ENCODE results near the gene EIPR1.
A peak's percentile ranks its signal among the peaks of the same experiment; 100 is the strongest.
"Not testable (repeated sequence)": the region's sequence is repeated elsewhere in the genome, so short reads cannot be mapped to it uniquely, and the experiment has no call there.

The EIPR1 gene

DNA sequence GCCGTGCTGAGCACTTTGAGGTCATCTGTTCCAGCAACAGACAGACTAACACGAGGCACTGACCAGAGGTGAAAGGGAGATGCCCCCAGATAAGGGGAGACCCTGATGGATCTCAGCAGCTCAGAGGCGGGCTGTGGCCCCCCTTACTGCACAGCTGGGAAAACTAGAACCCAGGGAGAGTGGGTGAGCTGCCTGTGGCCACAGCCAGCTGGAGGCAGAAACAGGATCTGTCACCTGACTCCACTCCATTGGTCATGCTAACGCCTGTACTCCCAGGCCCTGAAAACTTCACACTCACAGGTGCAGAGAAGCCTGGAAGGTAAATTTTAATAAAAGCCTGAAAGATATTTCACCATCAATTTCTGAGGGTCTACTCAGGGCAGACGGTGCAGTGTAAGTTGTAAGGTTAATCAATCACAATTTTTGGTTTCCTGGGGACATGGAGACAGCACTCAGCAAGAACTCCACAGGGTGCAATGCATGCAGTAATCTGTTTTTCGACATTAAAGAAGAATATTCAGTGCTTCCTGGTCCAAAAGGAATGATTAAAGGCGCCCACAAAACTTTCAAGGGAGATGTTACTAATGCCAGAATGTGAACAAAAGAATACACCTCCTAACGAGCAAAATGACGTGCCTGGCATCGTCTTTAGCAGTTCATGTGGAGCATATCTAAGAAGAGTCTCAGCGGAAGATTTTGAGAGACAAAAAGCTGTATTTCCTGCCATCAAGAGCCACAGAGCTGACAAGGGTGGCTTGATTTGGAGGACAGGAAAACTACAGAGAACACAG lies 173.4 kb downstream of the EIPR1 start:
- DNase-seq, result peak; percentile 29

DNA sequence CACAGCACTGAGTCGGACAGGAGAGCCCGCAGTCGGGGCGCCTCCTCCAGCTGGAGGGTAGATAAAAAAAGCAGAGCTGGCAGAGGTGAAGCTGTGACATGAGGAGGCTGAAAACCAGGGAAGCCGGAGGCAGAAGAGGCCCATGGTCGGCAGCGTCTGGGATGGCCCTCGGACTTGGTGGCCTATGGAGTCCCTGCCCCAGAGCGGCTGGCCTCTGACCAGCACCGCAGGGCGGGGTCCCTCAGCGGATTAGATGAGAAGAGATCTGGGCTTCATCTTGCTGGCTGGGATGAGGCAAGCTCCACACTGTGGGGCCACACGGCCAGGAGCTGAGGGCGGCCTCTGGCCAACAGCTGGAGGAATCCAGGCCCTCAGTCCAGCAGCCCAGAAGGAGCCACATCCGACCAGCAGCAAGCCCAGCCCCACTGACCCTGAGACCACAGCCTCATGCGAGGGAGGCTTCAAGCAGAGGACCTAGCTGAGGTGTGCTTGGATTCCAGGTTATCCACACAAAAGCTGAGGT lies 174.1 kb downstream of the EIPR1 start:
- no peak for DNase-seq

DNA sequence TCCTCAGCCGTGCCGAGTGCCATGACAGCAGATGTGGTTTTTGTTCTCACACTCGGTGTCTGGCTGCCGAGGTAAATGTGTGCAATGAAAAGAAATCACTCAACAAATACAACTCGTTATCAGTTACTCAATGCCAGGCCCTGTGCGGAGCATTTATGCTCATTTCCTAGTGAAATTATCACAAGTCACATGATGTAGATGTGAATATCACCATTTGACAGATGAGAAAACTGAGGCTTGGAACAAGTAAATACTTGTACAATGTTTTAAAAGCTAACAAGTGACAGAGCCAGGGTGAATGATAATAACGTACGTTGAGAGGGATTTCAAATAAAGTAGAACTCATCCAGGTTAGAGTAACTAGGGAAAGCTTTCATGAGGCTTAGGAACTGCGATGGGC lies 174.7 kb downstream of the EIPR1 start:
- no peak for DNase-seq

DNA sequence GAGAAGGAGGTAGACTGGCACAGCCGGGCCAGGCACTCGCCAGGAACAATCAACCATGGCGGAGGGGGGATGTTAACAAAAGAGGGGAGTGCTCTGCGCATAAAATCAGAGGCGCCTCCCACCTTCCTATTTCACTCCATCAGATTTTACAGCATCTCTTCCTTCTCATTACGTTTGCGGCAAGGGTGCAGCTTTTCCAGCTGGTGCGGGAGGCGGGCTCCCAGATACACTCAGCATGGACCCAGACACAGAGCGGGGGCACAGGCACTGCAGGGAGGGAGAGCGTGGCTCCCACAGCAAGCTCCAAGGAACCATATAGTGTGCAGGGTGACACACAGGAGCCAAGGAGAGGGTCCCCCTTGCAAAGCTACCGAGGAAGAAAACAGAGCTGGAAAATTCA lies 176.3 kb downstream of the EIPR1 start:
- no peak for DNase-seq

DNA sequence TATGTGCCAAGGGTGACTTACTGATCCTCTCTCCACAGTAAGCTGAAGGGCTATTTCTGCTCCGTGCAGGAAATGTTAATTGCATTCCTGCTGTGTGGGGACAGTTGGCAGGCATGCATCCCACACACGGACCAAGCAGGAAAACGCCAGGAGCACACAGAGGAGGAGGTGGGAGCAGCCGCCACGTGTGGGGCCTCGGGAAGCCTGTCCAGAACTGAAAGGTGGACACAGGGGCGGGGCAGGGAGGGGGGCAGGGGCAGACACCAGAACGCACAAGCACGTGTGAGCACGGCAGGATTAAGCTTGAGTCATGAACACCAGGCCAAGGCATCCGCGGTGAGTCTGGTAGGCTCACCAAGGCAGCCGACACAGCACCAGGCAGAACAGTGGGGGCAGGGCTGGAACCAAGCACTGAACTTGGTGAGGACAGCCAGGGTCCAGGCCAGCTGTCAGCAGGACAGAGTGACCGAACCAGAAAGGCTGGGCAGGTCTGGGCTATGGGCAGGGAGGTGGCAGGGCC lies 177.1 kb downstream of the EIPR1 start:
- DNase-seq, result no peak

DNA sequence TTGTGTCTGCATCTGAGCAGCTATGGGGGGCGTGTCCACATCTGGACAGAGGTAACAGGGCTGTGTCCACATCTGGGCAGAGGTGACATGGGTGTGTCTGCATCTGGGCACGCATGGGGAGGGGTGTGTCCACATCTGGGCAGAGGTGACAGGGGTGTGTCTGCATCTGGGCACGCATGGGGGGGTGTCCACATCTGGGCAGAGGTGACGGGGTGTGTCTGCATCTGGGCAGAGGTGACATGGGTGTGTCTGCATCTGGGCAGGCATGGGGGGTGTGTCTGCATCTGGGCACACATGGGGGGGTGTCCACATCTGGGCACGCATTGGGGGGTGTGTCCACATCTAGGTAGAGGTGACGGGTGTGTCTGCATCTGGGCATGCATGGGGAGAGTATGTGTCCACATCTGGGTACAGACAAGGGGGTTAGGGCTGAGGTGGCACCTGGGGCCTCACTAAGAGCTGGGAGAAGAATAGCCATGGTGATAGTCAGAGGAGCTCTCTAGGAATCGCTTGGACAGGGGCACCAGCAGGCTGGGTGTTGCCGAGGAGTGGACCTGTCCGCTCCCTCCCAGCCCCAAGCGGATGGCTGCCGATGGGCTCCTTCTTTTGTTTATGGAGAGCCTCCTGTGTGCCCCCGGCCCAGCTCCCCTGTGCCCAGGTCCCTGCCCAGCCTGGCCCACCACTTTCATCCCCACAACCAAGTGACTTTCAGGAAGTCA lies 177.8 kb downstream of the EIPR1 start:
- DNase-seq, result no peak

DNA sequence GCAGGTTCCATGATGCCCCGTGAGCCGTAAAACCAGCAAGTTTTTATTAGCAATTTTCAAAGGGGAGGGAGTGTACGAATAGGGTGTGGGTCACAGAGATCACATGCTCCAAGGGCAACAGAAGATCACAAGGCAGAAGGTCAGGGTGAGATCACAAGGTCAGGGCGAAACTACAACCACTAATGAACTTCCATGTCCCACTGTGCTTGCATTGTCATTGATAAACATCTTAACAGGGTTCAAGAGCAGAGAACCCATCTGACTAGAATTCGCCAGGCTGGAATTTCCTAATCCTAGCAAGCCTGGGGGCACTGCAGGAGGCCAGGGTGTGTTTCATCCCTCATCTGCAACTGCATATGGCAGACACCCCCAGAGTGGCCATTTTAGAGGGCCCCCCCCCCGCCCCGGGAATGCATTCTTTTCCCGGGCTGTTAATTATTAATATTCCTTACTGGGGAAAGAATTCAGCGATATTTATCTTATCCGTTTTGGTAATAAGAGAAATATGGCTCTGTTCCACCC lies 178.9 kb downstream of the EIPR1 start:
- not testable (repeated sequence) for DNase-seq

DNA sequence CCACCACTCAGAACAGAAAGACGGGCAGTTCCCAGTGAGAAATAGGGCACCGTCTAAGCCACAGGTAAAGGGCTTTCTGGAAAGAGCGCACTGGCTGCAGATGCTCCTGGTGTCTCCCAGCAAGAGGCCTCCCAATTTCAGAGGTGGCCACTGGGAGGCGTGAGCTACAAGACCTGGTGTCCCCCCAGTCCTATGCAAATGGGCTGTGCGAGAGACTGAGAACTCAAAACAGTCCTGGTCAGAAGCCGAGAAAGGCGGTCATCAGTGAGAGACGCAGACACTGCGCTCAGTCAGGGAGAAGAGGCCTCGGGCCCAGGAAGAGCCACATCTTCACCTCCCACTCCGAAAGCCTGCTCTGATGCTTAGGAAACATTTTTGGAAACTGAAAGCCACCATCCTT lies 179.5 kb downstream of the EIPR1 start:
- DNase-seq, result no peak

DNA sequence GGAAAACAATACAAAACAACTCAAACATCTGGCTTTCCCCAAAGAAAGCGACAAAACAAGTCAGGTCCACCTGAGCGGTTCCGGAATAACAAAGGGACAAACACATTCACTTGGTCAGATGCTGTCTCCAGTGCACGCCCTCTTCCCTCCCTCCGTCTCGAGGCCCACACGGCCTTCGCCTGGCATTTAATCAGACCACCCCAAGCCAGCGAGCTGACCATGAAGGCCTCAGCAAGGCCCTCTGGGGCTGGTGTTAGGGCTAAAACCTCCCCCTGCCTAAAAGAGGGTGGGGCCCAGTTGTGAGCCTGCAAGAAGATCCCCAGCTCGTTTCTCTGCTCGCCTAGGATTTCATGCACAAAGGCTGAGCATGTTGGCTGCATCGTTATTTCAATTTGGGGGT lies 180.3 kb downstream of the EIPR1 start:
- DNase-seq, result no peak

DNA sequence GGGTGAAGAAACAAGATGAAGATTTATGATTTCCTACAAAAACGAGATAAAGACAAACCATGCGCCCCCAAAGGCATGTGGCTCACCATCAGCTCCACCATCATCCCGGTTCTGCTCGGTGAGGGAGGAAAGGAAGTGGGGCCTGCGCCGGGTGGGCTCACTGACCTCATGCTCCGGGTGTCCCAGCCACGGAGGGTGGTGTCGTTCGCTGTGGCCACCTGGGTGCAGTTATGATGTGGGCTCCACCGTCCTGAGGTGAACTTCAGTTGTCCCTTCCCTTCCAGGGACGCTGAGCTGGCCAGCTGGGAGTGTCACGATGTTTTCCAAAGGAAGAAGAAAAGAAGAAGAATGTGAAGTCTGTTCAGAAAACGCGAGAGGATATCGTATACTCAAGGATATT lies 180.9 kb downstream of the EIPR1 start:
- no peak for DNase-seq

DNA sequence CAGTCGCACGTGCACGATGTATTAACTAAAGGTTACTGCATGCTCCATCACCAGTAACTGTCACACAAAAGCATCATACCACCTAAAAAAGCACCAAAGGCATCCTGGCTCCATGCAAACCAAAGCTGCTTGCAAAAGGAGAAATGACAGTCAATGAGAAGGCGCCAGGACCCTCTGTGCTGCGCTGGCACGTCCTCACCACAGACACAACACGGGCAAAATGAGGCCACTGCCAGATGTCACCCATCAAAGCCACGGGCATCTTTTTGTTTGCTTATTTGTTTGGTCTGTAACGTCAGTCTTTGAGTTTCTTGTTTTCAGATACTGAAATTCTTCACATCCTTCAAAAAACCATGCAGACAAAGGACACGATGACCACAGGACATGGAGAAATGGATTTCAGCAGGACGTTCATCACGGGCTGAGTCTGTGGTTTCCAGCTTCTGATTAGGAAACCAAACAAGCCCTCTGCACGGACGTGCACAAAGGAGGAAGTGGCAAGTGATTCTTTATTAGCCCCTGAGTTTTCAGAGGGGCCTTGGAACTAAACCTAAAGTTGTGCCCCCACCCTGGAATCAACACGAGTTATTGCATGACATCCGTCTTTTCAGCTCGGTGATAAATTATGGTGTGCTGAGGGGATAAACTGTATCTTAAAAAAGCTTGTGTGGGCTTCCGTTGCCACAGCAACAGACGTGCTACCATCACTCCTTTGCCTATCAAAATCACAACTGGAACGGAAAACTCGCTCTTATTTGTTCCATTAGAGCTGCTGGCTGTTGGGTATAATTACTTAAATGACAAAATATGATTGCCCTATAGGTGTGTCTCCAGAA lies 181.8 kb downstream of the EIPR1 start:
- no peak for DNase-seq

DNA sequence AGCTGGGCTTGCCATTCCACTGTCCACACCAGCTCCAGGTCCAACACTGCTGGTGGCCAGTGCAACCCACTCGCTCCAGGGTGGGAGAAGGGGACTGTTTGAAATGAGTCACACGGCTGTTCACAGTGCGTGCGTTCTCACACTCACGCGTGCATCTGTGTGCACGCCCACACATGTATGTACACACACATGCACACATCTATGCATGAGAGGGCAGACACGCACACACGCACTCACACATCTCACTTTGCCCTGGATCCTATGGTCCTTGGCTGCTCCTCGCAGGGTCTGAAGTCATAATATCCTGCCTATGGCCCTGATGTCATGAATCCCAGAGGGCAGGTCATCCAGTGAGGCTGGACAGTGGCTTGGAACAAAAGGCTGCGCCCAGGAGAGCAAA lies 182.8 kb downstream of the EIPR1 start:
- DNase-seq, result no peak

DNA sequence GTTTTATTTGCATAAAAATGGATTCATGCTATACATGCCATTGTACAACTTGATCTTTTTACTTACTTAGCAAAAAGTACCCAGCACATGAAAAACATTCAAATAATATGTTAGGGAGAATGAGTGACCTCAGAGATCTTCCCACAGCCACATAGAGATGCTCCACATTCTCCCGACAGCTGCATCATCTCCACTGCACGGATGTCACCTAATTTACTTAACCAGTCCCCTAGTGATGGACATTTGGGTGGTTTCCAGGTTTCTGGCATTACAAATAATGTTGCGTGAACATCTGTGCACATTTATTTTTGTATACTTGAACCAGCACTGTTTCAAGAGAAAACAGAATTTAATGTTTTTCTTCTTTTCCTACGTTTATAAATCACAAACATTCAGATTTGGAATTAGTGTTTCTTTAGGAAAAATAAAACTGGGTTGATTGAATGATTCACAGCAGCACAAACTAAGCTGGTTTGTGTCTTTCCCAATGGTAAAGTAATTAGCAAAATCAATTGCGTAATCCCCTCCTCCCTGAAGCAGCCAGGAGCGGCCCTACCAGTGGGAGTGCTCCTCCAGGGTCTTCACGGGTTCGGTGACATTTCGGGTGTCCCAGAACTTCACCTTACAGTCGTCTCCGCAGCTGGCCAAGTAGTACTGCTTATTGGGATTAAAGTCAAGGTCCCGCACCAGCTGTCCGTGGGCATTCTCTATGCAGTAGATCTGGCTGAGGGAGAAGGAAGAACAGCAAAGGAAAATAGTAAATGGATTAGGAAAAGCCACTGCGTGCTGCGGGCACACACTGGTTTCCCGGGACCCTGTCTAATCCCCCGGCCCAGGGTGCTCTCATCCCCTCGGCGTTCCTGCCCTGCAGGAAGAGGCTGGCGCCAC lies 183.9 kb downstream of the EIPR1 start:
- DNase-seq, result no peak

DNA sequence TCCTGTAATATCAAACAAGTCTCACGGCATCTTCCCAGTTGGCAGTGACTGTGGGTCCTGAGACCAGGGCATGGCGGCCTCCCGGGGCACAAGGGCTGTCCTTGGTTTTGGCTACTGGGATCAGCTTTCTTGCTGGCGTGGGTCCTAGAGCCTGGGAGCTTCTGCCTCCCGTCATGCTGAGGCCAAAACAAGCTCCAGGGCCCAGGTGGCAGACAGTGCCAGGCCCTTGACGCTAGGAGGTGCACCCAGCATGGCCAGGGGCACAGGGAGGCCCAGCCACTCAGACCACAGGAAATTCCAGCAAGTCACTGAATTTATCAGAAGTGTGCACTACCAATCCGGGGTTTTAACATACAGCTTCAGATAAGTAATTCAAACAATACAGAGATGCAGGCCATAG lies 184.7 kb downstream of the EIPR1 start:
- no peak for DNase-seq

DNA sequence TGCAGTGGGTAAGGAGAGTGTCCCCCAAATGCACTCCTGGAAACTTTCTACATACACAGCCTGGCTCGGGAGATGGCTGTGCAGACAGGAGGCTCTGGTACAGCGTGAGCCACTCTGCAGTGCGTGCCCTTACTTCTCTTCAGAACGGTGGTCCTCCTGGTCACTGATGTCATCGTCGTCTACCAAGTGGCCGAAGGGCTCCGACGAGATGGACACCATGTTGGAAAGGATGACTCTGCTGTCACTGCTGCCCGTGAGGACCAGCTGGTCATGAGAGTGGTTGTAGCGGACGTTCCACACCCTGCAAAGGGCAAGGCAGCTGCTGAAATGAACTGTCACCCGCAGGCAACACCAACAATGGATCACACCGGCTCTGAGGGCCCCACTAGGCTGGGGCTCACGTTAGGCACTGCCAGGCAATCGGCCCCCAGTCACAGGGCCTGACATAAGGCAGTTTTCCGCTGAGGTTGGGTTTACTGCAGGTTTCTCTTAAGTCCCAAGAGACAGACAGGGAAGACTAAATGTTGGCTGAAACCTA lies 185.3 kb downstream of the EIPR1 start:
- no peak for DNase-seq

DNA sequence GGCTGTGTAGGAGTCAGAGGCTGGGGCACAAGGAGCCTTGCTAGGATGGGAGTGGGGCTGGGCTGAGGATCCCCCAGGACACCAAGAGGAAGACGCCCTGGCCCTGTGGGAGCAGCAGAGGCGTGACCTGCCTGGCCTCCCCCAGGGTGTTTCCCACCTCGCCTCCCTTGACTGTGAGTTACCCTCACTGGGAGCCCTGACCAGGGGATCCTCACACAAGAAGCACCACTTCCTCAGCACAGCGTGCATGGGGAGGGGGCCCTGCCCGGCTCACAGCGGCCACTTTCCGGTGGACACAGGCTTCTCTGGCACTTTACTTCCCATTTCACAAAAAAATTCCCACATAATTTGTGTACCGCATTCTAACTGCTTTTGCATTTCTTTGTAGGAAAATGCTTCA lies 187.7 kb downstream of the EIPR1 start:
- DNase-seq, result no peak

DNA sequence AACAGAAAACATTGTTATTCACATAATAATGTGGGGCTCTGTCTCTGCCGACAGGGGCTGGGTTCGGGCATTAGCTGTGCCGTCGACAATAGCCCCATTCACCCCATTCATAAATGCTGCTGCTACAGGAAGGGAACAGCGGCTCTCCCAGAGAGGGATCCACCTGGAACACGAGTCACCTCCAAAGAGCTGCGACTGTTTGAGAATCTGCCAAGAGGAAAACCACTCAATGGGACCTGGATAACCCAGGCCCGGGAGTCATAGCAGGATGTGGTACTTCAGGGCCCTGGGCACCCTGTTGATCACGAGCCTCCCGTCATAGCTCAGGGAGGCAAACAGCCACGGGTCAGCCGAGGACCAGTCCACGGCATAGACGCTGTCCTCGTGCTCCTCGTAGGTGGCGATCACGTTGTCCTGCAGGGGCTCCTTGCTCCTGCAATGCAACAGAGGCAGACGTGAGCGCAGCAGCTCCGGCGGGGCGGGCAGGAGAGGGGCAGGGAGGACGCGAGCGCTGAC lies 188.5 kb downstream of the EIPR1 start:
- DNase-seq, result peak; percentile 36

DNA sequence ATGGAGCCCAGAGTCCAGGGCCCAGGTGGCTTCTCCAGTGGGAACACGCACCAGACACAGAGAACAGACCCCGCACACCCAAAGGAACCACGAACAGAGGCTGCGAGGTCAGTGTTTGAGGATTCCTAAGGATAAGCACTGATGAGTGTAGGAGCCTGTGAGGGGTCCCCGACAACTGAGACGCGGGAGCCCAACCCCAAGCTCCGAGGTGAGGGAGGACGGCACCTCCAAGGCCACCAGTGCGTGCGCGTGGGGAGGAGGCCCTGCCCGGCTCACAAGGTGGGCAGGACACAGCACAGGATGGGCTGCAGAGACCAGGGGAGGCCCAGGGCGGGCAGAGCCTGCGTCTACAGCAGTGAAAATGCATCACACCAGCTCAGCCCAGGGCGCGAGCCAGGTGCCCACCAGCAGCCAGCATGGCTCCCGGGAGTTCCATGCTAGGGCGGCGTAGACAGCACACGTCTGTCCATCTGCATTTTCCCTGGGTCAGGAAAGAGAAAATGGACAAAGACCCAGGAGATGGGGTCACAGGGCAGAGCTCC lies 189.1 kb downstream of the EIPR1 start:
- DNase-seq, result no peak

DNA sequence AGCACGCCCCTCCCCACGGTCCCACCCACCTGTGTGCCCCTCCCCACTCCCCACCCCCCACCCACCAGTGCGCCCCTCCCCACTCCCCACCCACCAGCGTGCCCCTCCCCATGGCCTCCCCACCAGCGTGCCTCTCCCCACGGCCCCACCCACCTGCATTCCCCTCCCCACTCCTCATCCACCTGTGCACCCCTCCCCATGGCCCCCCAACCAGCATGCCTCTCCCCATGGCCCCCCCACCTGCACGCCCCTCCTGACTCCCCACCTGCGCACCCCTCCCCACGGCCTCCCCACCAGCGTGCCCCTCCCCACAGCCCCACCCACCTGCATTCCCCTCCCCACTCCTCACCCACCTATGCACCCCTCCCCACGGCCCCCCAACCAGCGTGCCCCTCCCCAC lies 190.2 kb downstream of the EIPR1 start:
- DNase-seq, result no peak

DNA sequence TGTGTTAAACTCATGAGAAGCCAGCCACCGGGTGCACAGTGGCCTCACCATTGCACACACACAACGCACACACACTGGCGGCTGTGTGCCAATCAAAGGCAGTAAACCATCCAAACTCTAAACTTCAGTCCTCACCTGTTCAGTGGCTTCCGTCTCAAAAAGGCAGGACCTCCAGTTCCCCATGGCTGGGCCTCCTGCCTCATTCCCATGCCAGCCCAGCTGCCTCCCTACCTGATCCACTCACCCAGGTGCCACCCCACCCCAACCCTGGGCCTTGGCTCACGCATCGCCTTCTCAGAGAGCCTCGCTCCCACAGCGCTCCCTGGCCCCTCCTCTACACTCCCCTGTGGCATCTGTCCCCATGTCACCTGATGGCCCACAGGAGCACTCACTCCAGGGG lies 190.9 kb downstream of the EIPR1 start:
- no peak for DNase-seq

DNA sequence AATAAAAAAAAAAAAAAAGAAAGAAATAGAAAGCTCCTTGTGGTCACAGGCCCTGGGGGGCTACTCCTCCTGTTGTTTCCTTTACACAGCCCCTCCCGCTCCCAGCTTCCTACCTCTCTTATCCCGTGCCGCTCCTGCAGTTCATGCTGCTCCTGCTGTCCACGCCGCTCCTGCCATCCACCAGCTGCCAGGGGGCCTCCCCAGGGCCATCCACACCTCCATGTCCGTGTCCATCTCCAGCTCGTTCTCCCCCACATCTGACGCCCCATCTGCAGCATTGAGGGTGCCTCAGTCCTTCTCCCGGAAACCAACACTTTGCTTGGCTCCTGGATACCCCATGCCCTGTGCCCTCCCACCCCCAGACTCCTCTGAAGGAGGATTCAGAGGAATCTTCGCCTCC lies 191.7 kb downstream of the EIPR1 start:
- no peak for DNase-seq

All from DMS79 treated with DMSO at 0.1 percent for 48 hours (cell line).